ENCODE results near the gene RAPGEF4.
"Not testable (repeated sequence)": the region's sequence is repeated elsewhere in the genome, so short reads cannot be mapped to it uniquely, and the experiment has no call there.

Gene RAPGEF4

DNA sequence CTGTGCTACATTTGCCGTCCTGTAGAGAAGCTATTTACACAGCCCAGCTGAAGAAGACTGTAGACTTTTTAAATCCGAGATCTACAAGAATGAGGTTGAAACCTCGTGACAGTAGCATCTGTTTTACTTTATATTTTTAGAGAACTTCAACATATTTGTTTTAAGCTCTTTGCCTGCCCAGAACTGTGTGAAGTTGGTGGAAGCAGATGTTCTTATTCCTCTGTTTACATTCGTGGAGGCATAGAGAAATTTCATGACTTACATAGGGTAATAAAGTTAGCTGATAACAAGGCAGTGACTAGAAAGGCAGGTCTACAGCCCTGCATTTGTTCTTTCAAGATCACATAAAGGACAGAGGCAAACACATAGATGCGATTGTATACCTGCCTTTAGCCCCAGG lies 293.0 kb downstream of the RAPGEF4 start:
- H3K9me3 Mint-ChIP-seq: no peaks in the 10 kb centered on the region

DNA sequence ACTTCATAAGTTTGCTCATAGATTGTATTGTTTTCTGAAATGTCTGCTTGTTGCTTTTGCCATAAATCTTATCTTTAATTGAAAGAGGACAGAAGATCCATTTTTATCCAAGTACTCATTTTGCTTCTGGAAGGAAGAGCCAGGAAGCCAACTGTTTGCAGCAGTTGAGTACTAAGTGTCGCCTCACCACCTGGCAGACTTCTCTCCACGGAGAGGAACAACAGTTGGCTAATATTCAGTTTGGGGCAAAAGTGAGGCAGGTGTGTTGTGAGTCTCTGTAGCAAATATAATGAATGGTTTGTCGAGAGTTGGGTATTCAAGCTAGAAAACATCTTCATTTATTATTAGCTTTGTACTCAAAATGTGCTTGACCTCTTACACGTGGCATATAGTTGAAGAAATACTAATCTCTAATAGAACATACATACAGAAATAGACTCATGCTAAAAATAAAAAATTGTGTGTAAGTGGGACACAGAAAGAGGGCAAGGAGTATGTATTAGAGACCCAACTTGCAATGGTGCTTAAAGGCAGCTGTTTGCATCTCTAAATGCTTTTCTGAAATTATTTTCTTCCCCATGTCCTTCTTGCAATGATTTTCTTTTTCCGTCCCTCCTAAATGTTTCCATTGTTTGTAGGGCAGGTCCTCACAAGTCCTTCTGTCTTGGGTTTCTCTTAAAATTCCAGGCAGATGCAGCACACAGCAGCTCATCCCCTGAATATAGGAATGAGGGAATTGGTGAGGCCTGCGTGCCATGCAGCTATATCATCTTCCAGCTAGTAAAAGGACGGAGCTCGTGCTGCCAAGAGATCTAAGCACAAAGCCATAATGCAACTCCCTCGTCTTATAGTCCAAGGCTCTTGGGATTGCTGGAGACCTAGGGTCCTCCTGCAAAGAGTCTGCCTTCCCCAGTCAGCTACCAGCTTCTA lies 295.2 kb downstream of the RAPGEF4 start:
- H3K4me1 Mint-ChIP-seq (ENCODE audit: low read depth in 2 of 2): peaks cover 0 to 5% of the 10 kb centered on the region in 2 donors
- no peaks in the 10 kb centered on the region for H3K36me3 Mint-ChIP-seq (ENCODE audit: insufficient read depth)
- no peaks in the 10 kb centered on the region for H3K9me3 Mint-ChIP-seq
- no peak overlapping the region for H3K4me3 Mint-ChIP-seq
- DNase-seq (no peak), ATAC-seq (replicated peaks) (no peak)
- H3K27me3 Mint-ChIP-seq: peaks cover 5 to 46% of the 10 kb centered on the region in 2 donors
- no peak overlapping the region for H3K27ac Mint-ChIP-seq

More for the DNA sequence above, 293.0 kb downstream of the RAPGEF4 start:
- ATAC-seq (replicated peaks) (no peak), DNase-seq (no peak)
- H3K4me1 Mint-ChIP-seq (ENCODE audit: low read depth in 2 of 2): peaks cover 0 to 5% of the 10 kb centered on the region in 2 donors
- H3K4me3 Mint-ChIP-seq: no peak overlapping the region
- H3K36me3 Mint-ChIP-seq (ENCODE audit: insufficient read depth): no peaks in the 10 kb centered on the region
- H3K27ac Mint-ChIP-seq: no peak overlapping the region
- peaks cover 14 to 53% of the 10 kb centered on the region in 2 donors for H3K27me3 Mint-ChIP-seq

DNA sequence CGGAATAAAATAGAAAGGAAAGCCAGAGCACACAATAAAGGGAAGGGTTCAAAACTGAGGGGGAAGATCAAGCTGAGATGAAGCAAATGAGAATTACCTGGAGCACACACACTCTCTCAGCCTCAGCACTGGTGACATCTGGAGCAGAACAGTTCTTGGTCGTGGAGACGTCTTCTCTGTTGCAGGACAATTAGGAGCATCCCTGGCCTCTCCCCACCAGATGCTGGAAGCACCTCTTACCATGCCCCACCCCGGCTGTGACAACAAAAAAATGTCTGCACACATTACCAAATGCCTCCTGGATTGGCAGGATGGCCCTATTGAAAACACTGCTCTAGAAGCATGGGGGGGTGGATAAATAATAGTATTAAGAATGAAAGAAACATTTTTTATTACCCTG lies 296.4 kb downstream of the RAPGEF4 start:
- Mint-ChIP-seq H3K27ac (no peak overlapping the region), H3K27me3 (peaks cover 5 to 38% of the 10 kb centered on the region in 2 donors), H3K9me3 (no peaks in the 10 kb centered on the region), H3K4me3 (no peak overlapping the region), H3K4me1 (ENCODE audit: low read depth in 2 of 2) (peaks cover 0 to 5% of the 10 kb centered on the region in 2 donors), H3K36me3 (ENCODE audit: insufficient read depth) (no peaks in the 10 kb centered on the region)
- no peak for DNase-seq
- no peak for ATAC-seq (replicated peaks)

DNA sequence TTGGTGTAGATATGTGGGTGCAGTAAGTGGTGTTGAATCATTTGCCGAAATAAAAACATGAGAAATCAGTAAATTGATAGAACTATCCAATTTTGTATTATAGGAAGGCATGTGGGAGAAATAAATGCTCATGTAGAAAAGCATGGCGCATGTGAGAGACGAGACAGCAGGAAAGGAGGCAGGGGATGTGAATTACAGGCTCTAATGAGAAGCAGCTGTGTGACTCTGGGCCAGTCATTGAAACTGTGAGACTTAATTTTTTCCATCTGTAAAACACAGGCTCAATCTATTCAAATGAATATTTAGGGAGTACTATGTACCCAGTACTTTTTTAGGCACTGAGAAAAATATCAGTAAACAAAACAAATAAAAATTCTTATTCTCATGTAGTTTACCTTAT lies 297.4 kb downstream of the RAPGEF4 start:
- no peak for DNase-seq
- Mint-ChIP-seq H3K9me3 (no peaks in the 10 kb centered on the region), H3K4me3 (no peak overlapping the region), H3K27ac (no peak overlapping the region), H3K36me3 (ENCODE audit: insufficient read depth) (no peaks in the 10 kb centered on the region), H3K27me3 (peaks cover 5 to 30% of the 10 kb centered on the region in 2 donors), H3K4me1 (ENCODE audit: low read depth in 2 of 2) (peaks cover 0 to 2% of the 10 kb centered on the region in 2 donors)
- no peak for ATAC-seq (replicated peaks)

DNA sequence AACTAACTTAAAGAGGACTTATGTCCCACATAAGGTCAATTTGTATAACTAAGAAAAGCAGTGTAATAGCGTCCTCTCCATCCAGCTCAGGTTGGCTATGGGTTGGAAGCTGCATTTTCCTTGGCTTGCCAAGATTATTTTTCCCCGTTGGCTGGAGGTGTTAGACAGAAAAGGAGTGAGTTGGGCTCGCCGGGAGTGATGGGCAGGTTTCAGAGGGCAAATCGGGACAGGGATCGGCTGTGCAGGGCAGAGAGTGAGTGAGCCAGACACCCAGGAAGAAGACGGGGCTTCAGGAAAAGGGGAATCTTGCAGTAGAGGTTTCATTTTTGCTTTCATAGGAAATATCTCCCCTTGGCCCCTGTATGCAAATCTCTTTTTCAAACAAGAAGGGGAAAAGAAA lies 298.5 kb downstream of the RAPGEF4 start:
- ATAC-seq (replicated peaks) (no peak), DNase-seq (no peak)
- no peak overlapping the region for H3K4me3 Mint-ChIP-seq
- no peak overlapping the region for H3K27ac Mint-ChIP-seq
- H3K4me1 Mint-ChIP-seq (ENCODE audit: low read depth in 2 of 2): peaks cover 0 to 2% of the 10 kb centered on the region in 2 donors
- no peaks in the 10 kb centered on the region for H3K9me3 Mint-ChIP-seq
- peaks cover 5 to 30% of the 10 kb centered on the region in 2 donors for H3K27me3 Mint-ChIP-seq
- no peaks in the 10 kb centered on the region for H3K36me3 Mint-ChIP-seq (ENCODE audit: insufficient read depth)

DNA sequence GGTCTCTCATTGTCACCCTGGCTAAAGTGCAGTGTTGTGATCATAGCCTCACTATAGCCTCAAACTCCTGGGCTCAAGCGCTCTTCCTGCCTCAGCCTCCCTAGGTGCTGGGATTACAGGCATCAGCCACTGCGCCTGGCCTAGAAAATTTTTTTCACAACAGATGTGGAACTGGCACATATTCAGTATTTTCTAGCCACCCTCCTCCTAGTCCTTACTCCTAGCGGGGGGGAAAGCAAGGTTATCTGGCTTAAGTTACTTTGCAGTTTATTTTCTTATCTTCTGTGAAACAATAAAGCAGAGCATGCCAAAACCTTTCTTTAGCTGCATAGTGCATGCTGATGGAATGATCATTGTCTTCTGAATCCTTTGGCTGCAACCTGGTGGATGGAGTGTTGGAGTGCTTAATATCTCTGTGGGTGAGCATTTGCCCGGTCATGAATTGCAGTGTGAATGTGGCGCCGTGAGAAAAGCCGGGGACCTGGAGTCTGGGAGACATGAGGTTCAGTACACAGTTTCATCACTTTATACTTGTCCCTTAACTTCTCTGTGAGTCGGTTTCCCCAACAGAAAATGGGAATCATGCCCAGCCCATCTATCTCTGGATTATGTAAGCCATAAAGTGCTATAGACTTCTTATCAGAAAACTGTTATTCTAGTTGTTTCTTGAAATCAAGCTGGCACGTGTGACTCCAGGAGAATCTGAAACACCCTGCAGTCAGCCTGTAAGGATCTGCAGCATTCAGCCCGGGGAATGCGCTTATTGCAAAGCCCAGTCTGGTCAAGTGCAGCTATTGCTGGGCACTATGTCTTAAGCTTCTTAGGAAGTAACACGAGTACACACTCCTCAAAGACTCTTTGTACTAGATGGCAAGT lies 301.8 kb downstream of the RAPGEF4 start:
- H3K4me1 Mint-ChIP-seq (ENCODE audit: low read depth in 2 of 2): no peaks in the 10 kb centered on the region
- no peaks in the 10 kb centered on the region for H3K9me3 Mint-ChIP-seq
- H3K36me3 Mint-ChIP-seq (ENCODE audit: insufficient read depth): no peaks in the 10 kb centered on the region
- no peak overlapping the region for H3K27ac Mint-ChIP-seq
- DNase-seq: no peak
- no peak for ATAC-seq (replicated peaks)
- no peak overlapping the region for H3K4me3 Mint-ChIP-seq
- H3K27me3 Mint-ChIP-seq: peaks cover 0 to 9% of the 10 kb centered on the region in 2 donors

DNA sequence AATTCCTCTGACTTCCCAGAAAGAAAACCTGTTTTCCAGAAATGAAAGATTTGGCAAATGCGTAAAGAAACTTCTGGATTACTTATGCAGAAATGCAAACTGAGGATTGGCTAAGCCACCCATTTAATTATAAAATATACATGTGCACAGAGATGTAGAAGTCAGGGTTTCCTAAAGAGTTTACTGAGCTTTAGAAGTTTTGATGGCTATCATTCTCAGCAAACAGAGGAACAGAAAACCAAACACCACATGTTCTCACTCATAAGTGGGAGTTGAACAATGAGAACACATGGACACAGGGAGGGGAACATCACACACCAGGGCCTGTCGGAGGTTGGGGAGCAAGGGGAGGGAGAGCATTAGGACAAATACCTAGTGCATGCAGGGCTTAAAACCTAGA lies 302.6 kb downstream of the RAPGEF4 start:
- H3K27me3 Mint-ChIP-seq; ATAC-seq (replicated peaks); H3K27ac Mint-ChIP-seq; H3K4me1 Mint-ChIP-seq (ENCODE audit: low read depth in 2 of 2); DNase-seq; H3K9me3 Mint-ChIP-seq; H3K36me3 Mint-ChIP-seq (ENCODE audit: insufficient read depth); H3K4me3 Mint-ChIP-seq: not testable (repeated sequence)

DNA sequence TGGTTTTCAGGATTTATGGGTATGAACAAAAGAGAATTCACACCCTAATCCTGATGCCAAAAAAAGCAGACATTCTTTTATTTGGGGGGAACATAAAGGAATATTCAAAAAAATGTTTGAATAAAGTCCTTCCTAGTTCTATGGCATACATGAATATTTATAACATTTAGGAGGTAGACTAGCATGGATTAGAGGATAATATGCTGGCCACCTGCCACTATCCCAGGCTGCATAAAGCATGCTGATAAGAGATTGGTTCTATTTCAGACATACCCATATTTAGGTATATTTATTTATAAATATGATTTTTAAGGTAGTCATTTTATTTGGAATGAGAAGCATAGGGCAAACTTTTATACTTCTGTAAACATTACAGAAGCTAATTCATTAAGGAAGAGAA lies 305.1 kb downstream of the RAPGEF4 start:
- no peaks in the 10 kb centered on the region for H3K27me3 Mint-ChIP-seq
- no peaks in the 10 kb centered on the region for H3K36me3 Mint-ChIP-seq (ENCODE audit: insufficient read depth)
- DNase-seq (no peak), ATAC-seq (replicated peaks) (no peak)
- H3K4me3 Mint-ChIP-seq: no peak overlapping the region
- no peaks in the 10 kb centered on the region for H3K9me3 Mint-ChIP-seq
- H3K27ac Mint-ChIP-seq: no peak overlapping the region
- no peaks in the 10 kb centered on the region for H3K4me1 Mint-ChIP-seq (ENCODE audit: low read depth in 2 of 2)

DNA sequence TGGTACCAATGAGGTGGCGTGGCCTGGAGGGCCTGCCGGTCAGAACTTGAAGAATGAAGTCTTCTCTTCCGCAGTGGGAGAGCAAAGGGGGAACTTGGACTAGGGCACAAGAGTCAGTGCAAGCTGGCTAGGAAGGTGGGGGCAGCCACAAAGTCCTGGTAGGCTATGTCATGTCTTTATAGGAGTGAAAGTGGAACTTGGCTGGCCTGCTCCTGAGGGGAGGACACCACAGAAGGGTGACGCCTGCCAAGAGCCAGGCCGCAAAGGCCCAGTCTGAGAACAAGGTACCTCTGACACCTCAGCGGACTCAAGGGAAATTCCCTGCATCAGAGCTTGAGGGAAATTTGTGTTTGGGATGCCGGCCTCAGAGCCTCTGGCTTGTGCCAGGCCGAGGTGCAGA lies 307.8 kb downstream of the RAPGEF4 start:
- Mint-ChIP-seq H3K9me3 (no peaks in the 10 kb centered on the region), H3K4me1 (ENCODE audit: low read depth in 2 of 2) (no peaks in the 10 kb centered on the region), H3K27ac (no peak overlapping the region), H3K36me3 (ENCODE audit: insufficient read depth) (no peaks in the 10 kb centered on the region), H3K27me3 (no peaks in the 10 kb centered on the region), H3K4me3 (no peak overlapping the region)
- no peak for DNase-seq
- ATAC-seq (replicated peaks): no peak

DNA sequence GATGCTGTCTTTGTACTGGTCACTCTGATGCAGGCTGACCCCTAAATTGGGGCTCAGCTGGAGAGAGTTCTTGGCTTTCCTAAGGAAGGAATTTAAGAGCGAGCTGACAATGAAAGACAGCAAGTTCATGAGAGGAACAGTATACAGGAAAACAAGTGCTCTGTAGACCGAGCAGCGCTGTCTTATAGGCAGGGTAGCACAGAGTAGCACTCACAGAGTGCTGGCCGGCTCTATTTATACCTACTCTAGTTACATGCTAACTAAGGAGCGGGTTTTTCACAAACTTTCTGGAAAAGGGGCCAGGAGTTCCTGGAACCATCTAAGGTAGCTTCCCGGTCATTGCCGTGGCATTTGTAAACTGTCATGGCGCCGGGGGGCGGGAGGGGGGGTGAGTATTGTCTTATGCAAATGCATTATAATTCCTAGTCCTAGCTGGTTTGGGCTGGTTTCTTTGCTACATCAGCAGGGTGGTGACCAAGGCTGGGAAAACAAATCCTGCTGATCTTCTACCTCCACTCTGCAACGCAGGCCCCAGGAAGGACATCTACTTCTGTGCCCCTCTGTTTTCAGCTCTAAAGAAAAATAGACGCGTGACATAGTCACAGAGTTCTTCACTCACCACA lies 308.4 kb downstream of the RAPGEF4 start:
- Mint-ChIP-seq H3K27ac (no peak overlapping the region), H3K4me3 (no peak overlapping the region), H3K27me3 (no peaks in the 10 kb centered on the region), H3K36me3 (ENCODE audit: insufficient read depth) (no peaks in the 10 kb centered on the region), H3K4me1 (ENCODE audit: low read depth in 2 of 2) (no peaks in the 10 kb centered on the region), H3K9me3 (no peaks in the 10 kb centered on the region)
- ATAC-seq (replicated peaks) (no peak), DNase-seq (no peak)

DNA sequence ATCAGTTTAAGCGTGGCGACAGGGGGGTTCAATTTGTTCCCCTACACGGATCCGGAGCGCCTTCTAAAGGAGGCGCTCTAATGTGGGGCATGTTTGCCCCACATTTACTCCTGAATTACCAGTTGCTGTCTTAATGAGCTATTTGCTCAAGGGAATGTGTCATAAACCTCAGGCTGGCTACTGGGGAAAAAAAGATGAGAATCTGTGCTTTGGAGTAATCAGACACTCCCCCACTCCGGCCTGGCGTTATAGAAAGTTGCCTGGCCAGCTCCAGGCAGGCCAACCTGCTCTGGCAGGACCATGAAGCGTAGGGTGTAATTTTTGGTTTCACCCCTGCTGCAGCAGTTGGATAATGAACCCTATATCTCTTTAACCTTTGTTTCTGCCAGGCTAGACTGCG lies 309.0 kb downstream of the RAPGEF4 start:
- H3K4me1 Mint-ChIP-seq (ENCODE audit: low read depth in 2 of 2): no peaks in the 10 kb centered on the region
- ATAC-seq (replicated peaks) (no peak), DNase-seq (no peak)
- no peaks in the 10 kb centered on the region for H3K27me3 Mint-ChIP-seq
- no peaks in the 10 kb centered on the region for H3K36me3 Mint-ChIP-seq (ENCODE audit: insufficient read depth)
- H3K9me3 Mint-ChIP-seq: no peaks in the 10 kb centered on the region
- H3K4me3 Mint-ChIP-seq: no peak overlapping the region
- no peak overlapping the region for H3K27ac Mint-ChIP-seq

DNA sequence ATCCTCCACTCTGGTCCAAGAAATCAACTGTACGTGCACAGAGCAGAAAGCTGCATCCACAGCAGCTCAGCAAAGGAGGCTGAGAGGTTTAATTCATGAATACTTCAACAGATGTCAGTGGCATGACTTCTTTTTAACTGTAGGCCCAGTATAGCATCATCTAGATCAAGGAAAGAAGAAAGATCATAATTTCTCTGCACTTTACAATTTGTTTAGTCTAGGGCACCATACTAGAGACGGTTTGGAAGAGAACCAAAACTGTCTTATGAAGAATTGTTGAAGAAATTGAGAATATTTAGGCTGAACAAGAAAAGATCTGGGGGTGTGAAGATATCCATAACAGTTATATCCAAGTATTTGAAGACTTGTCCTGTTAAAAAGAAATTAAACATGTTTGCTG lies 309.5 kb downstream of the RAPGEF4 start:
- DNase-seq (no peak), ATAC-seq (replicated peaks) (no peak)
- H3K27ac Mint-ChIP-seq: no peak overlapping the region
- no peaks in the 10 kb centered on the region for H3K27me3 Mint-ChIP-seq
- no peaks in the 10 kb centered on the region for H3K36me3 Mint-ChIP-seq (ENCODE audit: insufficient read depth)
- no peak overlapping the region for H3K4me3 Mint-ChIP-seq
- H3K9me3 Mint-ChIP-seq: no peaks in the 10 kb centered on the region
- H3K4me1 Mint-ChIP-seq (ENCODE audit: low read depth in 2 of 2): no peaks in the 10 kb centered on the region

DNA sequence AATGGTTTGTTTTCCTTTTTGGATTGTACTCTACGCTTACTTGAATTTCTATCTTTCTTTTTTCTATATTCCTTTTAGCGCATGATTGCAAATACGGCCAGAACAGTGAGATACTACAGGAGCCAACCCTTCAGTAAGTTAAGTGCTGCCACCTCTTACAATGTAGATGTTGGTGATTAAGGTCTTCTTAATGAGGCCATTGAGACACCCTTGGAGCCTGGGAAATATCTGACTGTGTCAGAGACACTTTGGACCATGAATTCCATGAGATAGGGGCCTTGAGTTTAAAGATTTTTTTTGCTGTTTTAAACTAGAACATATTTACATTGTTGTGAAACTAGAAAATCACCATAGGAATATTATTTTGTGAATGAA lies 312.9 kb downstream of the RAPGEF4 start:
- DNase-seq (no peak), ATAC-seq (replicated peaks) (no peak)
- Mint-ChIP-seq H3K36me3 (ENCODE audit: insufficient read depth) (no peaks in the 10 kb centered on the region), H3K27ac (no peak overlapping the region), H3K9me3 (no peaks in the 10 kb centered on the region), H3K4me3 (no peak overlapping the region), H3K4me1 (ENCODE audit: low read depth in 2 of 2) (no peaks in the 10 kb centered on the region), H3K27me3 (peaks cover 5 to 15% of the 10 kb centered on the region in 2 donors)
